Stimulated activated naive CD4-positive, alpha-beta T cell treated with Interleukin-2 at 50 U/mL for 16 hours (primary cell): Measurements from ENCODE around the gene TRPC4AP.

Experiments
- DNase-seq: peaks from one replicate; lab custom pipeline; 2025; lab: John Stamatoyannopoulos, UW

The TRPC4AP gene

DNA sequence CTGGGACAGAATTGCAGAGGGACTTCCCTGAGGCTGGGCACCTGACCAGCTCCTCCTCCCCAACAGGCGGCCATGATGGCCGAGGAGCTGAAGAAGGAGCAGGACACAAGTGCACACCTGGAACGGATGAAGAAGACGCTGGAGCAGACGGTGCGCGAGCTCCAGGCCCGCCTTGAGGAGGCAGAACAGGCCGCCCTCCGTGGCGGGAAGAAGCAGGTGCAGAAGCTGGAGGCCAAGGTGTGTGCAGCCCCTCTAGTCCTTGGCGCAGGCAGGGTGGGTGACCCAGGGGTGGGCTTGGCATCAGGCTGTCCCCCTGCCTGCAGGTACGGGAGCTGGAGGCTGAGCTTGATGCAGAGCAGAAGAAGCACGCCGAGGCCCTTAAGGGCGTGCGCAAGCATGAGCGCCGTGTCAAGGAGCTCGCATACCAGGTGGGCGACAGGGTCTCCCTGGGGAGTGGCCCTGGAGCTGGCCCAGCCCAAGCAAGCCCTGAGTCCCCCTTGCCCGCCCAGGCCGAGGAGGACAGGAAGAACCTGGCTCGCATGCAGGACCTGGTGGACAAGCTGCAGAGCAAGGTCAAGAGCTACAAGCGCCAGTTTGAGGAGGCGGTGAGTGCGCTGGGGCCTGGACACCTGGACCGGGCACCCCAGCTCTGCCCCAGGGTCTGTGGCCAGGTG, 91.5 kb downstream of the TRPC4AP start:
- no peak for DNase-seq

DNA sequence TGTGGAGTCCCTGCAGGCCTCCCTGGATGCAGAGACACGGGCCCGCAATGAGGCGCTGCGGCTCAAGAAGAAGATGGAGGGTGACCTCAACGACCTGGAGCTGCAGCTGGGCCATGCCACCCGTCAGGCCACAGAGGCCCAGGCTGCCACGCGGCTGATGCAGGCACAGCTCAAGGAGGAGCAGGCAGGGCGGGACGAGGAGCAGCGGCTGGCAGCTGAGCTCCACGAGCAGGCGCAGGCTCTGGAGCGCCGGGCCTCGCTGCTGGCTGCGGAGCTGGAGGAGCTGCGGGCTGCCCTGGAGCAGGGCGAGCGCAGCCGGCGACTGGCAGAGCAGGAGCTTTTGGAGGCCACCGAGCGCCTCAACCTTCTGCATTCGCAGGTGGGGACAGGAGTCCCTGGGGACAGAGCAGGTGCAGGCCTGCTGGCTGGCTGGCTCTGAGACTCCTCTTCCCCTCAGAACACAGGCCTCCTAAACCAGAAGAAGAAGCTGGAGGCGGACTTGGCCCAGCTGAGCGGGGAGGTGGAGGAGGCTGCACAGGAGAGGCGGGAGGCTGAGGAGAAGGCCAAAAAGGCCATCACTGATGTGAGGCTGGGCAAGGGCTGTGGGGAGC, 92.2 kb downstream of the TRPC4AP start:
- no peak for DNase-seq

GRCh38 chr20:34999782-35000181, 92.8 kb downstream of the TRPC4AP start:
- DNase-seq: no peak

DNA sequence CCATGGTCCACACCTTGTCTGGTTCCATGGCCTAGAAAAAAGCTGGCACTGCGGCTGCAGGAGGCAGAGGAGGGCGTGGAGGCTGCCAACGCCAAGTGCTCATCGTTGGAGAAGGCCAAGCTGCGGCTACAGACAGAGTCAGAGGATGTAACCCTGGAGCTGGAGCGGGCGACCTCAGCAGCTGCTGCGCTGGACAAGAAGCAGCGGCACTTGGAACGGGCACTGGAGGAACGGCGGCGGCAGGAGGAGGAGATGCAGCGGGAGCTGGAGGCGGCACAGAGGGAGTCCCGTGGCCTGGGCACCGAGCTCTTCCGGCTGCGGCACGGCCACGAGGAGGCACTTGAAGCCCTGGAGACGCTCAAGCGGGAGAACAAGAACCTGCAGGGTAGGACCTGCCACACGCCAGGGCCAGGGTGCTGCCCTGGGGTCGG, 93.6 kb downstream of the TRPC4AP start:
- DNase-seq: no peak

DNA sequence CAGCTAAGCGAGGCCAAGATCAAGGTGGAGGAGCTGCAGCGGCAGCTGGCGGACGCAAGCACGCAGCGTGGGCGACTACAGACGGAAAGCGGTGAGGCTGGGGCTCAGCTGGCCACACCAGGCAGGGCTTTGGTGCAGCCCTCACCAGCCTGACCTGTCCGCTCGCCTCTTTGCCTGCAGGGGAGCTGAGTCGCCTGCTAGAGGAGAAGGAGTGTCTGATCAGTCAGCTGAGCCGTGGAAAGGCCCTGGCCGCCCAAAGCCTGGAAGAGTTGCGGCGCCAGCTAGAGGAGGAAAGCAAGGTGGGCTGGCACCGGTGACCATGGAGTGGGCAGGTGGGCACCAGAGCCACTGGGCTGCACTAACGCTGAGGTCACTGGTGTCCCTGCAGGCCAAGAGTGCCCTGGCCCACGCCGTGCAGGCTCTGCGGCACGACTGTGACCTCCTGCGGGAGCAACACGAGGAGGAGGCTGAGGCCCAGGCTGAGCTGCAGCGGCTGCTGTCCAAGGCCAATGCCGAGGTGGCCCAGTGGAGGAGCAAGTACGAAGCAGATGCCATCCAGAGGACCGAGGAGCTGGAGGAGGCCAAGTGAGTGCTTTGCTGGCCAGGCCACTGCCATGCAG, 94.2 kb downstream of the TRPC4AP start:
- no peak for DNase-seq

DNA sequence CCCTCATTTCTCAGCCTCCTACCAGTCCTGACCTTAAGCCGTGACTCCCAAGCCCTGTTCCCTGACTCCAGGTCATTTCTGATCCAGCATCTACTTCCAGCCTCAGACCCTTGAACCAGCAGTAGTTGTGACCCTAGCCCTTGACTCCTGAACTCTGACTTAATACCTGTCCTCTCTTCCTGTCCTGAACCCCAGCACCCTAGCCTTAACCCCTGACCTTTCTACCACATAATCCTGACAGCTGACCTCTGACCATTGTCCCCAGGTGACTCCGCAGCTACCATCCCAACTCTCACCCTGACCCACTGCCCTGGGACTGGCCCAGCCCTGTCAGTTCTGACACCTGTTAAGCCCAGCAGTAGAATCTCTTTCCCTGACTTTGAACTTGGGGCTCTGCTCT, 94.8 kb downstream of the TRPC4AP start:
- no peak for DNase-seq

GRCh38 chr20:34997131-34997561, 95.5 kb downstream of the TRPC4AP start:
- no peak for DNase-seq

GRCh38 chr20:34996243-34997028, 96.2 kb downstream of the TRPC4AP start:
- no peak for DNase-seq

DNA sequence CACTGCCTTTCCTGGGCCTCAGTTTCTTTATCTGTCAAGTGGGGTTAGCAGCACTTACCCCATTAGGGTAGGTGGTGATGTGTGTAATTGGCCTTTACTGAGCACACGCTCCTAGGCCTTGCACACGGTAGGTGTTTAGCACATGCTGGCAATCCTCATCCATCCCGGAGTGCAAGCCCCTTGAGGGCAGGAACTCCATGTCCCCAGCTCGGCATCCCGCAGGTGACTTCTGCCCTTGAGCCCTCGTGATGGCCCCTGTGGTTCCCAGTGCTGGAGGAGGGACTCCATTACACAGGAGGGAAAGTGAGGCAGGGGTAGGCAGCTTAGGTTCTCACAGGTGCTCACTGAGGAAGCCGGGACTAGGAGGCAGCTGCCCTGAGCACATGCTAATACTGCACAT, 96.9 kb downstream of the TRPC4AP start:
- DNase-seq: no peak

DNA sequence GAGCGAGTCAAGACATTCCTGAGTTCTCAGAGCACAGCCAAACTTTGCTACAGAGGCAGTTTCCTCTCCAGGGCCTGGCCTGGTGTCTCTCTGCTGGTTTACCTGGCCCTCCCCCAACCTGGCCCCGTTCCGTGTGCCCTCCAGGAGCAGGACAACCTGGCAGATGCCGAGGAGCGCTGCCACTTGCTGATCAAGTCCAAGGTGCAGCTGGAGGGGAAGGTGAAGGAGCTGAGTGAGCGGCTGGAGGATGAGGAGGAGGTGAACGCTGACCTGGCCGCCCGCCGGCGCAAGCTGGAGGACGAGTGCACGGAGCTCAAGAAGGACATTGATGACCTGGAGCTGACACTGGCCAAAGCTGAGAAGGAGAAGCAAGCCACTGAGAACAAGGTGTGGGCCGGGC, 97.4 kb downstream of the TRPC4AP start:
- no peak for DNase-seq

DNA sequence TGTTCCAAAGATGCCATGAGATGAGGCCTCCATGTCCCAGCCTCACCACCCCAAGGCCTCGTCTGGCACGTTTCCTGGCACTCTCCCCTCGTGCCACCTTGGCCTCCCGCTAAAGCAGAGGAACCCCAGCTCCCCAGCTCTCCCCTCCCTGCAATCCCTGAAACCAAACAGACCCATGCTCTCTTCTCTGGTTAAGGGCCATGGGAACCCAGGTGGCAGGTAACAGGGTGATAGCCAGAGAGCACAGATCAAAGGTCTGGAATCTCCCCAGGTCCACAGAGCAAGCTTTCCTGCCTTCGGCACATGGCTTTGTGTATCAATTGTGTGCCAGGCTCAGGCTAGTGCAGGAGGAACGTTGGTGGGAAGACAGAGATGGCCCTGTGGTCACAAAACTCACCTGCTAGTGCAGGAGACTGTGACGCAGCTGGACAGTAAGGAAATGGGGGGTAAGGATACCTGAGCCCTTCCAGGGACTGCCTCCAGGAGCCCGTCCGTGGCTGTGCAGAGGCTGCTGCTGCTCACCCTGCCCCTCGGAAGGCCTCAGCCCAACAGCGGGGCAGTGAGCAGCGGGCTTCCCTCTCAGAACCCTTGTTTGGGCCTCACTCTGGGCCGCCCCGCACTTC, 98.0 kb downstream of the TRPC4AP start:
- no peak for DNase-seq

- DNase-seq: no peak
These were observed 98.6 kb downstream of the TRPC4AP start for GRCh38 chr20:34993941-34994508.

- DNase-seq: no peak
These were observed 99.7 kb downstream of the TRPC4AP start for GRCh38 chr20:34992751-34993417.

GRCh38 chr20:34990661-34991214, 101.9 kb downstream of the TRPC4AP start:
- no peak for DNase-seq

DNA sequence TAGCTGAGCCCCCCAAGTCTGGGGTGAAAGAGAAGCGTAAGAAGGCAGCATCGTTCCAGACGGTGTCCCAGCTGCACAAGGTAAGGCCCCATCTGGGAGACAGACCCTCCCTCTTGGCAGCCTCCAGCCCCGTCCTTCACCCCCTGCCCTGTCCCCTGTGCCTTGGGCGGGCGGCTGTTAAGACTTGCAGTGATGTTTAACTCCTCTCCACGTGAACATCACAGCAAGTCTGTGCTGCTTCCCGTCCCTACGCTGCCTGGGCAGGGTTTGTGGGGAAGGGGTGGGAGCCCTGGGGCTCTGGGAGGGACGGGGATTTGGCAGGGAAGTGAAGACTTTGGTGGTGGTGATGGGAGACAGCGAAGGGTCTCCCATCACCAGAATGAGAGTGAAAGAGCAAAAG, 102.4 kb downstream of the TRPC4AP start:
- no peak for DNase-seq

- DNase-seq: no peak
These were observed 102.9 kb downstream of the TRPC4AP start for GRCh38 chr20:34989670-34990069.

GRCh38 chr20:34989118-34989517, 103.5 kb downstream of the TRPC4AP start:
- no peak for DNase-seq

DNA sequence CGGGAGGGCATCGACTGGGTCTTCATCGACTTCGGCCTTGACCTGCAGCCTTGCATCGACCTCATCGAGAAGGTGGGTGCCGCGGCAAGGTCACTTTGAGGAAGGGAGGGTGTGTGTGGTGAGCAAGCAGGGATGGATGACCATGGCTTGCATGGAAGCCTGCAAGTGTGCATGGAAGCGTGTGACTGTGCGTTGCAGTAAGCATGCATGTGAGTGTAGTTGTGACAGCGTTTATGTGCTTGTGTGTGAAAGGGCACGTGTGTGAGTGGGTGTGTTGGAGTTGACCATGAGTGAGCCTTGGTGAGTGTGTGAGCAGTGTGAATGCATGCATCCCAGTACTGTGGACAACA, 104.4 kb downstream of the TRPC4AP start:
- no peak for DNase-seq

- no peak for DNase-seq
These were observed 105.1 kb downstream of the TRPC4AP start for GRCh38 chr20:34987288-34988190.
